AG08395 (cell line): ENCODE results near the gene PTPRJ.
"Not testable (repeated sequence)": the region's sequence is repeated elsewhere in the genome, so short reads cannot be mapped to it uniquely, and the experiment has no call there.

Source experiments
- DNase-seq: peaks from one replicate; pipeline ENCODE4 v3.0.0; 2012; ENCODE audit warnings: mixed read lengths, low spot score

The PTPRJ gene

DNA sequence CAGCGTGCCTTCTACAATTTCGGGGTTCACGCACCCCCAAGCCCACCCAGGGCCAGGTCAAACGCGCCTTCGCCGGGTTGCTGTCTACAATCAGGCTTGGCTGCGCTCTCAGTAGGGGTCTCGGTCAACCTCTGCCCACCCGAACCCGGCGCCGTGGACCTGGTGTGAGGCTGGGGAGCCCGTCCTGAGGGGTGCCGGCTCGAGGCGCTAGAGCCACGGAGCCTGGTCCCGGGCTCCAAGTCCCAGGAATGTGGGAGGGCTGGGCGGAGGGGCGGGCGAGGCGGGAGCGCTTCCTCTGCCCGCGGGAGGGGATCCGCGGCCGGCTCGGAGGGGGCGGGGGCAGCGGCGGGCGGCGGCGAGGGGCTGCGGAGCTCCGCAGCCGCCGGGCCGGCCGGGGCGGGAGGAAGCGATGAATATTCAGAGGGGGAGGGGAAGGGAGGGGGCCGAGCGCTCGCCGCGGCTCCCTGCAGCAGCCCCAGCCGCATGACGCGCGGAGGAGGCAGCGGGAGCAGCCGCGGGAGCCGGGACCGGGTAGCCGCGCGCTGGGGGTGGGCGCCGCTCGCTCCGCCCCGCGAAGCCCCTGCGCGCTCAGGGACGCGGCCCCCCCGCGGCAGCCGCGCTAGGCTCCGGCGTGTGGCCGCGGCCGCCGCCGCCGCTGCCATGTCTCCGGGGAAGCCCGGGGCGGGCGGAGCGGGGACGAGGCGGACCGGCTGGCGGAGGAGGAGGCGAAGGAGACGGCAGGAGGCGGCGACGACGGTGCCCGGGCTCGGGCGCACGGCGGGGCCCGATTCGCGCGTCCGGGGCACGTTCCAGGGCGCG is at the start of gene PTPRJ:
PTPRJ (plus strand) TSS at position 472 of the 819 bp plus-strand sequence. CDS start 354 bp downstream, outside the sequence.
- DNase-seq, result peak; percentile 72

DNA sequence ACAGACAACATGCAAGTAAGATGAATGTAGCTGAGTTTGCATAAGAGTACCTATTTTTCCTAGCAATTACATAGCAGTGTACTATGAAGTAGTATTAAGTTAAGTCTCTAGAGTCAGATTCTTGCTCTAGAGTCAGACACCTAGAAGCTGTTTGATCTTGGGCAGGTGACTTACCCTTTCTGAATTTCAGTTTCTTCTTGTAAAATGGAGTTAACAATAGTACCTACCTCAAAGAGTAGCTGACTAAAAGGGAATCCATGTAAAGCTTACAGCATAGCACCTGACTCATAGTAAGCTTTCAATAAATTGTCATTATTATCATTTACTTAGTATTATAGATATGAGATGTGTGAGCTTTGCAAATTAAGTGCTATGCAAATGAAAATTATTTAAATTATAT is 47.8 kb upstream of the PTPRJ start:
- no peak for DNase-seq

GRCh38 chr11:47933797-47934196 is 46.6 kb upstream of the PTPRJ start:
- DNase-seq, result not testable (repeated sequence)

DNA sequence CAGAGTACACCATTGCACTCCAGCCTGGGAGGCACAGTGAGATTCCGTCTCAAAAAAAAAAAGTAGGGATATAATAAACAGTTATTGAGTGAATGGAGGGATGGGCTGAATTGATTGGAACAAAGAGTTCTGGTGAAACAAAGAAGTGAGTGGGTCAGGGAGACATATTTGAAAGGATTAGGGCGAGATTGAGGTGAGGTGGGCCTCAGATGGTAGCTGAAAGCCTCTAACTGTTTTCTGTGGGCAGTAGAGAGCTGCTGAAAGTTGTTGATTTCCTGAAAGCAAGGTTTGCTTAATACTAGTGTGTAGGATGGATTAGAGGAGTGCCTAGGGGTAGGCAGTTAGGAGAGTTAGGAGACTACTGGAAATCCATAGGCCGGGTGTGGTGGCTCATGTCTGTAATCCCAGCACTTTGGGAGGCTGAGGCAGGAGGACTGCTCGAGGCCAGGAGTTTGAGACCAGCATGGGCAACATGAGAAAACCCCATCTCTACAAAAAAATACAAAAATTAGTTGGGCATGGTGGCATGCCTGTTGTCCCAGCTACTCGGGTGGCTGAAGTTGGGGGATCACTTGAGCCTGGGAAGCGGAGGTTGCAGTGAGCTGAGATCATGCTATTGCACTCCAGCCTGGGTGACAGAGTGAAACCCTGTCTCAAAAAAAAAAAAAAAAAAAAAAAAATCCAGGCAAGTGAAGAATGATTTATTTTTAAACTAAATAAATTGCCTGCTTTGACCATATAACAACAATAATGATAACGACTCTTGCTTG is 41.4 kb upstream of the PTPRJ start:
- DNase-seq, result no peak

DNA sequence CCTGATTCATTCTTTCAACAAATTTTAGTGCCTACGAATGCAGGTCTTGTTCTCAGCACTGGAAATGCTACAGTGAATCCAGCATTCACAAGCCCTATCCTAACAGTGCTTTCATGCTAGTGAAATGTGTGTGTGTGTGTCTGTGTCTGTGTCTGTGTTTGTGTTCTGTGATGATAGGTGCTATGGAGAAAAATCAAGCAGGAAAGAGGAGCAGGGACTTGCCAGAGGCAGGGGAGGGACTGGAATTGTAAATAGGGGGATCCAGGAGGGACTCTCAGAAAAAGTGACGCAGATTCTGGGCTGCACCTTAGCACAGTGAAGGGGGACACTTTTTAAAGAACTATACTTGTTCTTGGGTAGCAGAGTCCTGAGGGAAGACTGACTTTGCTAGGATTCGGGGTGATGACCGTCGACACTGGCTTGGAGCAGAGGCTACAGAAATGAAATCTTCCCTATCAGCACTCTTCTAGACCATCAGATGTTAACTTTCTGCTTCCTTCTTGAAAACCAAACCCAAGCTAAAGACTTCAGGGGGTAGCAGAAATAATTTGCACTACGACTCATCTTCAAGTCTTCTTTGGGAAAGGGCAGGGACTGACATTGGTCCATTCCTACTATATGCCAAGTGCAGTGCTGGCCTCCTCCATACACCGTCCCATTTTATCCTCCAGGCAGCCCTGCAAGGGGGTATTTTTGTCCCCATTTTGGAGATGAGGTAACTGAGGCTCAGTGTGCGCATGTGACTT is 39.3 kb upstream of the PTPRJ start:
- no peak for DNase-seq

DNA sequence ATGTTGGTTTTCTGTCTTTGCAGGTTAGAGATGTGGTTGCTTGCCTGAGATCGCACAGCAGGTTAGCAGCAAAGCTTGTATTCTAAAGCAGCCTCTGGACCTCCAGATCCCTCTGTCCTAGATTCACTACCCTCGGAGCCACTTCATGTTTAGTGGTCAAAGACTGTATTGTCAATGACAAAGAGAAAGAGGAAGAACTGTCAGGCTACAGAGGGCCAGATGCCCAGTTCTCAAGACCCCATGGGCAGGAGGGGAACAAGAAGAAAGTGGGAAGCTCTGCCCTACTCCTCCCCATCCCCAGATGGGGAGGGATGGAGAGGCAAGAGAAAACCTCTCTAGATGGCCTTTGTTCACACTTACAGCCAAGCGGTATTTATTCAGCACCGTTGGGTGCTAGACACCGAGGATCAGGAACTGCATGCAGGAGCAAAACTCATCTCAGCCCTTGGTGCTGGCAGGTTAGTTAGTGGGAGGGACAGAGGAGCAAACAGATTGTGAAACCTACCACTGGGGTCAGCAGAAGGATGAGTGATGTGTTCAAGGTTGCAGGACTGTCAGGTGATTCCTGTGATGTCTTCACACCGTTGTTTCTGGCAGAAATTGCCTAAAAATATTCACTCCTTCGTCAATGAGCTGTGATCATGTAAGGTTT is 38.3 kb upstream of the PTPRJ start:
- no peak for DNase-seq

DNA sequence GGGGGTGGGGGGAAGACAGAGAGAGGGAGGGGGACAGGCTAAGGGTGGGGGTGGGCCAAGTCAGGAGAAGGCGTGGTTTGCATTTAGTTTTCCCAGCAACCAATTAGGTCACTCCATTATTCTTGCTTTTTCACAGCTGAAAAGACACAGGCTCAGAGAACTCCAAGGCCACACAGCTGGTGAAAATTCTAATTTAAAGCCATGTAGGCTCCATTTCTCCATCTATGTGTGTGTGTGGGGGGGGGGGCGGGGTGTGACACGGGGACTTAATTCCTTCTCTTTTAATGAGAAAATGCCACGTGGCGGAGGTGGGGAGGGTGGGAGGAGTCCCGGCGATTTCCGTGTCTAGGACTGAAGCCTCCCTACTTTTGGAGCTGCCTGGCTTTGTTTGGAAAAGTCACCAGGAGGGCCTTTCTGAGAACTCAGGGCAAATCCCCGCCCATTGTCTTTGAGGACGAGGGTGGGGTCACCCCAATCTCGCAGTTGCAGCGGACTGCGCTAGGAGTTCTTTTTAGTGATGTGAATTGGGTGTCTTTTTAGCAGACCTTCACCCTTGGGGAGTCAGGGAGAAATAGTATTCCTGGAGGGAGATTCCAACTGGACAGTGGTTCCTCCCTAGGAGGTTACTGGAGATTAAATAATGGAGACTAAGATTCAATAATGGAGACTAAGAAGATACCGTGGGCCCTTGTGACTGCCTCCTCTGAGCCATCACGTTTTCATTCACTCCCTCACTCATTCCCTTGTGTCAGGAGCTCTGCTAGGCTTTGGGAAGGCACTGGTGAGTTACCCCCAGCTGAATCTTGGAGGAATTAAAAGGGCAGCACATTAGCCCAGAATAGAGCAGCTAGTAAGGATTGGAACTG is 36.4 kb upstream of the PTPRJ start:
- DNase-seq, result no peak

- no peak for DNase-seq
These were observed 35.7 kb upstream of the PTPRJ start for GRCh38 chr11:47944632-47945031.

DNA sequence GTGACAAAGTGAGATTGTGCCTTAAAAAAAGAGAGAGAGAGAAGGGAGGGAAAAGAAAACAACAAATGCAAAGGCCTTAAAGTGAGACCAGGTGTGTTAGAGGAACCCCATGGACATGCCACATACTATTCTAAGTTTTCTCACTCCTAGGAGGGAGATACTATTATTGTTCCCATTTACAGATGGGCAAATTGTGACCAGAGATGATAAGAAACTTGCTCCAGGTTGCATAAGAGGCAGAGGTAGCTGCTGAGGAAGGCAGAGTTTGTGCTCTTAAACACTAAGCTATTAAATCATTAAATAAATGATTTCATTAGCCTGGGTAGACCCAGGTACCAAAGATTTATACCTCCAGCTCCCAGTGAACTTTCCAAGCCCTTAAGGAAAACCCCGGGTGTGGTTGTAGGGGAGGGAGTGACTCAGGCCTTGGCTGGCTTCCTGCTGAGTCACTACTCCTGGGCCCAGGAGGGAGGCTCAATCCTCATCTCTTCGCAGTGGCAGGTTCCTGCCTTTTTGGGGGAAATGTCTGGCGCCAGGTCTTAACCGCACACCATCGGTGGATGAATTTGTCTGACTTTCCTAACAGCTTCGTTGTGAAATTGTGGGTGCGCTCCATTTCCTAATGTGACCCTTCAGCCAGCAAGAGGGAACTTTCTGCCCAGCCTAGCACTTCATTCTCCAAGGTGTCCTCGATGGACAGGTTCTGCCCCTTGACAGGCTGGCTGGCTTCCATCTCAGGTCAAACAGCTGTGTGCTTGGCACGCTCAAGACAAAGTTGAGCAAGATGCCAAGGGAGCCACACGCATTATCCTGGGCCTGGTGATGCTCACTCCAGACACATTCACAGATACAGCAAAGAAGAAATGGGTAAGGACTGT is 33.4 kb upstream of the PTPRJ start:
- DNase-seq, result peak; percentile 98

DNA sequence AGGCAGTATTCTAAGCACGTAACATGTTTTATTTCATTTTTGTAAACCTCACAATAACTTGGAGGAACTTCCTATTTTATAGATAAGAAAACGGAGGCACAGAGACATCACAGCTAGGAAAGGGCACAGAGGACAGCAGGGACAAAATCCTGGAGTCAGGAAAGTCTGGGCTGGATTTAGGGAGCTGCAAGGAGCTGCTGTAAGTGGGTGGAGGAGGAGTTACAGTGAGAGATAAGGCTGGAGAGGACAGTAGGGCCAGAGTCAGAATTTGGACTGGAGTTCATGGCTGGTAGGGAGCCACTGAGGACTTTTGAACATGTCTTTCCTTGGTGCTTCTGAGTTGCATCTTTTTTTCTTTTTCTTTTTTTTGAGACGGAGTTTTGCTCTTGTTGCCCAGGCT is 32.2 kb upstream of the PTPRJ start:
- no peak for DNase-seq

DNA sequence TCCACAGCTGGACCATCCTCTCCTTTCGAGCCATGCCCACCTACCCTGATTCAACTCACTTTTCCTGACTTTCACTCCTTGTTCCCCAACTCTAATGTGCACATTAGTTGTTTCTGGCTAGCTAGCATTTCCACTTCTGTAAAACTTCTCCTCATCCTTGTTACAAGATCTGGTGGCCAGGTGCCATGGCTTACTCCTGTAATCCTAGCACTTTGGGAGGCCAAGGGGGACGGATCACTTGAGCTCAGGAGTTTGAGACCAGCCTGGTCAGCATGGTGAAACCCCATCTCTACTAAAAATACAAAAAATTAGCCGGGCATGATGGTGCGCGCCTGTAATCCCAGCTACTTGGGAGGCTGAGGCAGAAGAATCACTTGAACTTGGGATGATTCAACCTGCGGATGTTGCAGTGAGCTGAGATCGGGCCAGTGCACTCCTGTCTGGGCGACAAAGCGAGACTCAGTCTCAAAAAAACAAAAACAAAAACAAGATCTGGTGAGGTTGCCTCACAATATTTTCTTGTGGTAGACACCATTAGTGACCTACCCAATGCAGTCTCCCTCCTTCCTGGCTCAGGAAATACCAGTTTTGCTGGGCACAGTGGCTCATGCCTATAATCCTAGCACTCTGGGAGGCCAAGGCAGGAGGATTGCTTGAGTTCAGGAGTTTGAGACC is 31.2 kb upstream of the PTPRJ start:
- DNase-seq, result not testable (repeated sequence)

- DNase-seq, result no peak
These were observed 30.0 kb upstream of the PTPRJ start for GRCh38 chr11:47950396-47950795.

DNA sequence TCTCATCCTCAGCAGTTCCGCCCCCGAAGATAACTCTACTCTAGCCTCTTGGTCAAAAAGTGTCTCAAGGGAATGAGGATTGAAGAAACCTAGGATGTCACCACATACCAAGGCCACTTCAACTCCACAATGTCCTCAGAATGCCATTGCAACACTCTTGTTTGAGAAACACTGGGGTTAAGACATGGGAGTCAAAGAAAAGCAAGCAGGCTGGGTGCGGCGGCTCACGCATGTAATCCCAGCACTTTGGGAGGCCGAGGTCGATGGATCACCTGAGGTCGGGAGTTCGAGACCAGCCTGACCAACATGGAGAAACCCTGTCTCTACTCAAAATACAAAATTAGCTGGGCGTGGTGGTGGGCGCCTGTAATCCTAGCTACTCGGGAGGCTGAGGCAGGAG is 28.9 kb upstream of the PTPRJ start:
- not testable (repeated sequence) for DNase-seq

DNA sequence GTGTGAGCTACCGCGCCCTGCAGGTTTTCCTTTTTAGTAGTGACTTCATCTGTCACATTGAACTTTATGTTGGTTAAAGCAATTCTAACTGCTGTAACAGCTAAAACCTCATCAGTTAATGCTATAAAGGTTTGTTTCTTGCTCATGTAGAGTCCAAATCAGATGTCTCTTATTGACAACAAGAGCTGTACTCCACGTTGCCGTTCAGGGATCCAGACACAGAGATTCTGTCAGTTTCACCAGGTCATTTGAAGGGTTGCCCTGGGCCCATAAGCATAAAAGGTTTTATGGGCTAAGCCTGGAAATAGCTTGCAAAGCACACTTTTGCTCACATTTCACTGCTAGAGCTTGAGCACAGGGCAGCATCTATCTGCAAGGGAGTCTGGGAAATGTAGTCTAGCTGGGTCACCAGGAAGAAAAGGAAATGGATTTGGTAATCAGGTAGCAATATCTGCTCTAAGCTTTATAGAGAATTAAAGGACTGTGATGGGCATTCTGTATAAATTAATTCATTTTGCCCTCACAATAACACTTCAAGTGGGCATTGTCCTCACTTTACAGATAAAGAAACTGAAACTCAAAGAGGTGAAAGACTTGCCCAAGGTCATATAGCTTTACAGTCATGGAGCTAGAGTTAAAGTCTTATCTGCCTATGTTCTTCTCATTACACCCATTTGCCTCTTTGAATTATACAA is 25.2 kb upstream of the PTPRJ start:
- no peak for DNase-seq

- DNase-seq, result no peak
These were observed 20.3 kb upstream of the PTPRJ start for GRCh38 chr11:47960015-47960414.

DNA sequence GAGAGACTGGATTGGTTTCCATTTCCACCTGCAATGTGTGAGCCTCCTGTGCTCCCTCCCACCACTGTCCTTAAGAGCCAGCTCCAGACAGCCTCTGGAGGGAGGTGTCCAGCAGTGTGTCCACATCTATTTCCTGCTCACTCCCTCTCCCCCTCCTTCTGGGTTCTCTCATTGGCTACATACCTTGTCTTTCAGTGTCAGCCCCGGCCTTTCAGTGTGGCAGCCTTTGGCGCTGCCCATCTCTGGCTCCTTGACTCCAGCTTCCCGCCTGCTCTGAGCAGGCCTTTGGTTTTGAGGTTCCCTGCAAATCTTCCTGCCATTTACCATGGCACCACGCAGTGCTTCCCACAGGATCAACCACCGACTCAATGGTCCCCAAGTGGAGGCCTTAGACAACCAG is 19.0 kb upstream of the PTPRJ start:
- no peak for DNase-seq

DNA sequence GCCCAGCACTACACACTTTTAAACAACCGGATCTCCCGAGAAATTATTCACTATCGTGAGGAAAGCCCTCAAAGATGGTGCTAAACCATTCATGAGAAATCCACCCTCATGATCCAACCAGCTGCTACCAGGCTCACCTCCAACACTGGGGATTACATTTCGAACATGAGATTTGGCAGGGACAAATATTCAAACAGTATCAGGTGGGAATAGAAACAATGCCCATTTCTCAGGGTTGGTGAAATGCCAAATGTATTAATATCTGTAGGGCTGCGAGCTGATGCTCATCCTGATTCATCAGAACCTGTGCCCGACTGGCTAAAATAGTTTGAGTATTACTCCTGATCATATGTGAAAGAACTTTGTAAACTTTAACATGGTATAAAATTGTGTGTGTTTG is 15.8 kb upstream of the PTPRJ start:
- DNase-seq, result no peak

GRCh38 chr11:47967577-47968525 is 12.5 kb upstream of the PTPRJ start:
- peak; percentile 63 for DNase-seq
